DMS 273 treated with DMSO at 0.1 percent for 48 hours (cell line): Measurements from ENCODE around the gene GGNBP2.
"Not testable (repeated sequence)": the region's sequence is repeated elsewhere in the genome, so short reads cannot be mapped to it uniquely, and the experiment has no call there.

Experiments used
- DNase-seq: peaks from one replicate; lab custom pipeline; 2025; lab: John Stamatoyannopoulos, UW

GGNBP2 gene, protein sequence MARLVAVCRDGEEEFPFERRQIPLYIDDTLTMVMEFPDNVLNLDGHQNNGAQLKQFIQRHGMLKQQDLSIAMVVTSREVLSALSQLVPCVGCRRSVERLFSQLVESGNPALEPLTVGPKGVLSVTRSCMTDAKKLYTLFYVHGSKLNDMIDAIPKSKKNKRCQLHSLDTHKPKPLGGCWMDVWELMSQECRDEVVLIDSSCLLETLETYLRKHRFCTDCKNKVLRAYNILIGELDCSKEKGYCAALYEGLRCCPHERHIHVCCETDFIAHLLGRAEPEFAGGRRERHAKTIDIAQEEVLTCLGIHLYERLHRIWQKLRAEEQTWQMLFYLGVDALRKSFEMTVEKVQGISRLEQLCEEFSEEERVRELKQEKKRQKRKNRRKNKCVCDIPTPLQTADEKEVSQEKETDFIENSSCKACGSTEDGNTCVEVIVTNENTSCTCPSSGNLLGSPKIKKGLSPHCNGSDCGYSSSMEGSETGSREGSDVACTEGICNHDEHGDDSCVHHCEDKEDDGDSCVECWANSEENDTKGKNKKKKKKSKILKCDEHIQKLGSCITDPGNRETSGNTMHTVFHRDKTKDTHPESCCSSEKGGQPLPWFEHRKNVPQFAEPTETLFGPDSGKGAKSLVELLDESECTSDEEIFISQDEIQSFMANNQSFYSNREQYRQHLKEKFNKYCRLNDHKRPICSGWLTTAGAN

DNA sequence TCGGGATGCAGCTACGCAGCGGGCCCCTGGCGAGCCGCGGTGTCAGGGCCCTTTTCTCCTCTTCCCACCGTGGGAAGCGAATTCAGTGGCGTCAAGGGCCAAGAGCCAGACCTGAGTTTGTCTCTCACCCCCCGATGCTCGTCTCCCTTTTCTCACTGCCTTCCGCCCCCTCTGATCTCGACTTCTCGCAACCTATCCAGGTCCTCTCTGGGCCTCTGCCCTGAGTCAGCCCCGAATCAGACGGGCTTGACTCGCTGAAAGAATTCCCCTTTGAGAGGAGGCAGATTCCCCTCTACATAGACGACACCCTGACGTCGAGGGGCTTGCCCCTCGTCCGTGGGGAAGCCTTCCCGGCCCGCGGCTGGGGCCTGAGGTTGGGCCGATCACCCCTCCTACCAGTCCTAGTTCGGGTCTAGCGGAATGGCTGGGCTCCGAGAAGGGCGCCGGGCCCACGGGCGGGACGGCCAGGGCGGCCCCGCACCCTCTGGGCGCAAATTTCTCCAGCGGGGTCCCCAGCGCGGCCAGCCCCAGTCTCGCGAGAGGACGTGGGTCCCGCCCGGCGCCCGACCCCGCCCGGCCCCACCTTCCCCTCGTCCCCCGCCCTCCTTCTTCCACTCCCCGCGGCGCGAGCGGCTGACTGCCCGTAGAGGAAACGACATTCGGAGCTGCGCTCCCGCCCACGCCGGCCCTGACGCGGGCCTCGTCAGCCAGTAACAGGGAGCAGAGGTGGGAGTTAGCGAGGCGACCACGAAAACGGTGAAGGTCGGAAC, at the start of gene GGNBP2:
Gene GGNBP2 (plus strand): TSS at position 613 of the 770 bp plus-strand sequence. CDS start 806 bp downstream, outside the sequence.
- DNase-seq: peak; percentile 66

DNA sequence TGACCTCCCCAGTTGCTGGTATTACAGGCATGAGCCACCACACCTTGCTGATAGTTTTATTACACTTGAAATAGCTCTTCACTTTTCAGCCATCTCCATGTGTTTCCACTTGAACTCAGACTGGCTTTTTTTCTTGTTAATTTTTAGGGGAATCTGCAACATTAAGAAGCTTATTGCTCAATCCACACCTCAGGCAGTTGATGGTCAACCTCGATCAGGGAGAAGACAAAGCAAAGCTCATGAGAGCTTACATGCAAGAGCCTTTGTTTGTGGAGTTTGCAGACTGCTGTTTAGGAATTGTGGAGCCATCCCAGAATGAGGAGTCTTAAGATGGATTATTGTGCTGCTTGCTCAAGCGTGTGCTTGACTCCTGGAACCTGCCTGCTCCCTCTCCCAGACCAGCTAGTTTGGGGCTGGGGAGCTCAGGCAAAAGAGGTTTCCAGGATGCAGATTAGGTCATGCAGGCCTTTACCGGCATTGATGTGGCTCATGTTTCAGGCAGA, 49.6 kb upstream of the GGNBP2 start:
- DNase-seq: no peak

DNA sequence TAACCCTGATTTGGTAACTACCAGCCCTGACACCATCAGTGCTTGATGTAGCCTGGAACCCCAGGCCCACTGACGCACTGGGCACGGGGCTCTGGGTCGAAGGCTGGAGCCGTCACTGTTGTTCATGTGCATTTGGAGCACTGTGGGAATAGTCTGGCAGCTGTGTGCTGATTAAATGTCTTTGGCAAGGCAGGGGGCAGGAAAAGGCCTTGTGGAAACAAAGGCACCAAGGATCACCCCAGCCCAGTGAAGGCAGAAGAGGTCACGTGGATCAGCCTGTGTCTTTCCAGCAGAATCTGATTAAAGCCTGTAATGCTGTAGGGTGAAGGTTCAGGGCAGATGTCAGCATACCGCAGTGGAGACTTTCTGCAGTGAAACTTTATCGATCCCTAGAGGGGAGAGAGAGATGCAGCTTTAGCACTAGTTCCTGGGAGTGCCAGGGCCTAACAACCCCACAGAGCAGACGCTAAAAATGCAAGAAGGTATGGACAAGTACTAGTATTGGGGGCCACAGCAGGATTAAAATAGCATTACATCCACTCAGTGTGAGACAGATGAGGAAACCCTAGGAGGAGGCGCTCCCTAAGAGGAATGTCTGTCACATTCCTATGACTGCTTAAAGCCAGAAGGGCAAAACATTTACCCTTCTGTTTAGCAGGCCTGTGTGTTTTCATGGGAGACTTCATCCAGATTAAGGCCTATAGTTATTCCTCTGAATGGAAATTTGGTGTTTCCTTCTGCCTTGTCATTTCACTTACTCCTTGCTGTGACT, 48.5 kb upstream of the GGNBP2 start:
- no peak for DNase-seq

DNA sequence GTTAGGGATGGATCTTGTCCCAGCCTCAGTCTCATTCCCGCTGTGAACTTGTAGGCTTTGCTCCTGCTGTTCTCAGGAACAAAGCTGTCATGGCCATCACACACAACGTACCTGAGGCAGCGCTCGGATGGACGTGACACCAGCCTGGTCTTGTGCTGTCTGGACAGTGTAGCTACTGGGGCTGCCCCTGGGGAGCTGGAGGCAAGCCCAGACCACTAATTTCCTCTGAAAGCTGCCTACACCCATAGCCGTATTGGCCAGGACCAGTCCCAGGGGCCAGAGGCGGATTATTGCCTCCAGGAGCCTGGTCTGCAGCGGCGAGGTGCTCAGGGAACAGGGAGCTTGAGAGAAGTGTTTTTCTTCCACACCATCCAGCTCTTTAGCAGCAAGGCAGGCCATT, 46.6 kb upstream of the GGNBP2 start:
- DNase-seq: no peak

DNA sequence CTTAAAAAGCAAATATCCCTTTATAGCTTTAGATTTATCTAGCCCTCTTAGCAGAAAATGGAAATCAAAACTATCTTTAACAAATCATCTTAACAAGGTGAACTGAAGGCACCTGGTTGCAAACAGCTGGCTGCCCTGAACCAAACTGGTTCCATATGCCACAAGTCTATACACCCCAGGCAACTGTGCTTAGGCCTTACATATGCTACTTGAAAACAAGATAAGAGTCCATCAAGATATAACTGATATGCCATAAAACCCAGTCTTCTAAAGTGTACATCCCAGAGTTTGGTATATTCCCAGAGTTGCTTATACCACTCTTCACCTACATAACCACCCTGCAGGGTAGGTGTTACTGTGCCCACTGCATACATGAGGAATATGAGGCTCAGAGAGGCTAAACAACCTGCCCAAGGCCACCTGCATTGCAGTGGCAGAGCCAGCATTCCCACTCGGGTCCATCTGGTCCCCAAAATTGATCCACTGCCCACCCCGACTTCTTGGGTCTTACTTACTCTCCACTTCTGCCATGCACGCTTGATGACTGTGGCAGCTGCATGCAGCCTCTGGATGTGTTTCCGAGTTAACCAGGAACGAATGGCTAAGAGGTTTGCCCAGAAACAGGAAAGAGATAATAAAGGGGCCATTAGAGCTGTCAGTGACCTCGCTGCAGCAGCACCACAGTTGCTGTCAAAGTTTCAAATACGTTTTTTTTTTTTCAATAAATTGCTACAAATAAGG, 46.0 kb upstream of the GGNBP2 start:
- no peak for DNase-seq

GRCh38 chr17:36500745-36501225, 43.9 kb upstream of the GGNBP2 start:
- no peak for DNase-seq

DNA sequence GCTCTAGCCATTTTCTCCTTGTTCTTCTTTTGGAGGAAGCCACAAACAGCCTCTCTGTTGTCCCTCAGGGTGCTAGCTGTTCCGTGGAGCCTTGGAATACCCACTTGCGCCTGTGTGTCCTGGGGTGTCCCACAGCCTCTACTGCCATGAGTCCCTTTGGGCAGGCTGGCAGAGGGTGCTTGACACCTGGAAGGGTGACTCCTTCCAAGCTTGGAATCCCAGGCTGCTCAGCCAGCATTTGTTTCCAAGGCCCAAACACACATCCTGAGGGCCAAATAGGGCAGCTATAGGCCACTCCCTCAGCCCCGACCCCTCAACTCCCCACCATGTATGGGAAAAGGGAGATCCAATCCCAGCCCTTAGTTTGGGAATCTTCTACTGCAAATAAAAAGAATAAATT, 43.4 kb upstream of the GGNBP2 start:
- no peak for DNase-seq

- DNase-seq: no peak
These were observed 42.8 kb upstream of the GGNBP2 start for GRCh38 chr17:36501963-36502362.

GRCh38 chr17:36503456-36504155, 41.1 kb upstream of the GGNBP2 start:
- no peak for DNase-seq

DNA sequence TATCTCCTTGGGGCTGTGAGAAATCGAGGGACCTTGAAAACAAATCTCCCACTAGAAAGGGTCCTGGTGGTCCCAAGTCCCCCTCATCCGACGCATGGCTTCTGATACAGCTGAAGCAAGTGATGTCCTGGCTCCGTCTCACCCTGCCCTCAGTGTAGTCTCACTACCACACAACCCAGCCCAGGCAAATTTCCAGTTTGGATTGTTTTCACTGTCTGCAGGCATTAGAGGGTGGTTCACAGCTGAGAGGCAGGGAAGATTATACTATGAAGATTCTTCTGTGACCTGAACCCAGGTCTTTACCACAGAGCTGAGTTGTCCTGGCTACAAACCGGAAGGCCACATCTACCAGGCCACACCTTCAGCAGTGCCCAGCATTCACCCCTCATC, 40.6 kb upstream of the GGNBP2 start:
- DNase-seq: no peak

GRCh38 chr17:36505171-36505570, 39.5 kb upstream of the GGNBP2 start:
- DNase-seq: no peak

DNA sequence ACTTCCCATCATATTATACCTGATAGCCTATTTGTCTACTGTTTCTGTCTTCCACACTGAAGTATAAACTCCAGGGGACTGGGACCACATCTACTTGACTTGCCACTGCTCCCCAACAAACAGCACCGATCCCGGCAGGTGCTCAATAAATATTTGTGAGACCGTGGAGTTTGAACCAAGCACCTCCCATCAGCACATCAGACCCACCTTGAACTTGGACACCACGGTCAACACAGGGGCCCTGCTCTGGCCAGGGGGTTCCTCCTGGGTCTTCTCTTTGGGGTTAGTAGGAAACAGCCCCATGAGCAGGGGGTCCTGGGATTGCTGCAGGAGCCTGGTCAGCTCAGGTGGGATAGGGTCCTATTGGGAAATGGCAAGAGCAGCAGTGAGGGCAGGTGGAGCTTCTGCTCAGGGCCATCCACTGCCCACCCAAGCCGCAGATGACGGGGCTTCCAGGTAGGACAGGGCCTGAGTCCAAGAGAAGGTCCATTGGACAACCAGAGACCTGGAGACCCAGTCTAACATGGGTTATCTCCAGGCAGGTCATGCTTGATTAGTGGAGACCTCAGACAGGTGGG, 38.4 kb upstream of the GGNBP2 start:
- DNase-seq: no peak

- DNase-seq: no peak
These were observed 37.9 kb upstream of the GGNBP2 start for GRCh38 chr17:36506831-36507230.

GRCh38 chr17:36507266-36507665, 37.5 kb upstream of the GGNBP2 start:
- no peak for DNase-seq

DNA sequence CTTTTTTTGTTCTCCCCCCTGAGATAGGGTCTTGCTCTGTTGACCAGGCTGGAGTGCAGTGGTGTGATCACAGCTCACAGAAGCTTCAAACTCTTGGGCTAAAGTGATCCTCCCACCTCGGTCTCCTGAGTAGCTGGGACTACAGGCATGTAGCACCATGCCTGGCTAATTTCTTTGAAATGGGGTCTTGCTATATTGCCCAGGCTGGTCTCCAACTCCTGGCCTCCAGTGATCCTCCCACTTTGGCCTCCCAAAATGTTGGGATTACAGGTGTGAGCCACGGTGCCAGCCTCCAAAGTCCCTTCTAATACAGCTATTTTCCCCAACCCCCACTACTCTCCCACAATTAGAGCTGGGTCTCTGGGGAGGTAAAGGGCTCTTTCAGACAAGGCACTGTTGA, 36.3 kb upstream of the GGNBP2 start:
- DNase-seq: not testable (repeated sequence)

GRCh38 chr17:36509272-36509985, 35.3 kb upstream of the GGNBP2 start:
- DNase-seq: no peak

DNA sequence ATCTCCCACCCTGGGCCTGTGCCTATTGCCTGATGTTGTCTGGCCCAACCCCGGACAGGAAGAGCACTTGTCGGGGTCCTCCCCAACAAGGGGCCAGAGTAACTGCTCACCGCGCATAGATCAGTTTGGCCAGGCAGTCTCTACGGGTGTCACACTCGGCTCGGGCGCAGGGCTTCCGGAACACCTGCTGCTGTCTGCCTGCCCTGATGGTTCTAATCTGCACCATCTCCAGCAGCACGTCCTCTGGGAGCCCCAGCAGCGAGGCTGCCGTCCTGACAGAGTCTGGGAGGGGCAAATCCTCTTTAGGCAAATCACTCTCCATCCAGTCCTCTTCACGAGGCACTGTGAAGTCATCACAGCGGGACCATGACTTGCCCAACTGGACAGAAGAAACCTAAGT, 34.1 kb upstream of the GGNBP2 start:
- no peak for DNase-seq

DNA sequence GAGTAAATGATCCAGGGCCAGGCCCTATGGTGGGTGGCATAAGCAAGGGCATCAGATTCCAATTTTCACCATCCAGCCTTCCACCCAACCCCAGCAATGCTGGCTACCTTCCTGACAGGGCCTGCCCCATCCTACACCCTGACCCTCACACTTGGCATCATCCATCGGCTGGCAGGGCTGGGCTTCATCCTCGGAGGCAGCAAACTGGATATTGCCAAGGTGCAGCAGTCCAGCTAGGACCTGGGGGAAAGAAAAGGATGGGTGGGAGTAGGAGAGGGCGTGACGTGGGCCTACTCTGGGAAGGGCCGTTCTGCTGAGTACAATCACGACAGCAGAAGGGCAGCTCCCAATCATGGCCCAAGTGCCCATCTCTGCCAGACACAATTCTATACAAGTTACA, 33.5 kb upstream of the GGNBP2 start:
- DNase-seq: no peak

DNA sequence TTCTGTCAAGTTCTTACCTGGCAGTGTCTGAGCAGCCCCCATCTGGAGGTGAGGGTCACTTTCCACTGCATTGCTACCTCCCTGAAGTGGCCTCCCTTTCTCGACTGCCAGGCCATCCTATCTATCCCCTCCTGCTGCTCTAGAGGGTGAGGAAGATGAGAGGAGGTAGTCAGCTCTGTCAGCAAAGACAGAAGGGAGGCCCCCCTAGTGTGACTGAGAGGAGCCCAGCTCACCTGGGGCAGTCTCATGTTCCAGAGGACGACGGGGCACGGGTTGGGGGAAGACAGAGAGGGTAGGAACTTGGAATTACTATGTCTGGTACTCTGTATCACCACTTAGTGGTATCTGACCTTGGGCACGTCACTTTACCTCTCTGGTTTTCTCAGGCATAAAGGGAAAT, 32.1 kb upstream of the GGNBP2 start:
- DNase-seq: no peak
